Natural killer cell (primary cell): ENCODE results near the gene TACC2. TPM values are rescaled to one million over a fixed set of nuclear protein-coding genes. Genes with fewer than 3 reads are reported as not detected.

Source experiments
- ATAC-seq, 3 donors: fragments of 150-1000 bp in 2 of 3; fragments of 200-7000 bp in 1 of 3; cut with Tn5 transposase; 1 replicate in 1 of 3; 2 replicates in 2 of 3; pipeline ENCODE4 v1.10.0; 2021; ENCODE audit warnings: mild to moderate bottlenecking in 2 of 3, moderate library complexity in 2 of 3
- DNase-seq, 2 donors: peaks; one replicate each; pipeline versions ENCODE4 v3.0.0 to v3.0.0-alpha.2; 2013 to 2021; ENCODE audit warnings: mixed read lengths in 1 of 2
- H3K27ac ChIP-seq: one replicate; pipeline ENCODE4 v1.5.1; 2013; ENCODE audit warnings: mild to moderate bottlenecking, low read length
- H3K27me3 ChIP-seq: one replicate; pipeline ENCODE4 v1.6.1; 2013; ENCODE audit warnings: low read length; ENCODE audit not compliant: control insufficient read depth, insufficient read depth
- H3K36me3 ChIP-seq: one replicate; pipeline ENCODE4 v1.6.1; 2013; ENCODE audit warnings: low read length; ENCODE audit not compliant: control insufficient read depth, insufficient read depth
- H3K4me1 ChIP-seq: one replicate; pipeline ENCODE4 v1.6.1; 2013; ENCODE audit warnings: low read length; ENCODE audit not compliant: control insufficient read depth, insufficient read depth
- H3K4me3 ChIP-seq: one replicate; pipeline ENCODE4 v1.5.1; 2013; ENCODE audit warnings: low read length
- H3K9me3 ChIP-seq: one replicate; pipeline ENCODE4 v1.6.1; 2013; ENCODE audit warnings: low read length; ENCODE audit not compliant: control insufficient read depth, insufficient read depth
- H3K27ac Mint-ChIP-seq, 2 donors: one replicate each; pipeline ENCODE4 v1.8.0; 2022; ENCODE audit warnings: mild to moderate bottlenecking in 2 of 2, mixed read lengths in 2 of 2, moderate library complexity in 1 of 2
- H3K27me3 Mint-ChIP-seq, 2 donors: one replicate each; pipeline ENCODE4 v1.8.0; 2022; ENCODE audit warnings: low read depth in 2 of 2, mixed read lengths in 2 of 2
- H3K36me3 Mint-ChIP-seq: one replicate; pipeline ENCODE4 v1.8.0; 2022; ENCODE audit warnings: mixed read lengths
- H3K4me1 Mint-ChIP-seq, 2 donors: one replicate each; pipeline ENCODE4 v1.8.0; 2022; ENCODE audit warnings: mixed read lengths in 2 of 2
- H3K4me3 Mint-ChIP-seq: one replicate; pipeline ENCODE4 v1.8.0; 2022; ENCODE audit warnings: mild to moderate bottlenecking, moderate library complexity, mixed read lengths
- H3K9me3 Mint-ChIP-seq, 2 donors: one replicate each; pipeline ENCODE4 v1.8.0; 2022; ENCODE audit warnings: mixed read lengths in 2 of 2
- WGBS: methylation state at CpG from one replicate; pipeline ENCODE4 v1.1.7; 2013; ENCODE audit warnings: missing lambda C conversion rate; ENCODE audit not compliant: insufficient coverage; 5-methylcytosine and 5-hydroxymethylcytosine counted together
- intact Hi-C: fragments of 100-400 bp; cut with micrococcal nuclease; formaldehyde crosslinking; loops from one replicate; pipeline ENCODE4 v1.14.2; 2022
- total RNA-seq, 4 donors: library from RNA; stranded (reverse); fragments of 120-200 nt in 1 of 4; gene quantifications; one replicate each; pipeline versions ENCODE4 v1.2.3 to v1.2.4, GENCODE V29; 2013 to 2022
- TF ChIP-seq, protein P1 (sequence below): fragments of 200-600 bp; IDR thresholded peaks from one replicate; pipeline ENCODE4 v1.8.0; 2022; ENCODE audit warnings: antibody characterized with exemption

Gene TACC2
- total RNA-seq, 3 donors from 2014 or later (not counting 1 experiment from before 2014, with no cell fraction given) = not detected

- H3K4me3 ChIP-seq = no peak overlapping the region
- no peaks in the 10 kb centered on the region for H3K36me3 Mint-ChIP-seq
- no peaks in the 10 kb centered on the region for H3K36me3 ChIP-seq
- H3K4me3 Mint-ChIP-seq = no peak overlapping the region
- H3K27ac ChIP-seq = no peak overlapping the region
- no peak overlapping the region for H3K27ac Mint-ChIP-seq
- no peaks in the 10 kb centered on the region for H3K9me3 Mint-ChIP-seq
- peaks cover 23 to 38% of the 10 kb centered on the region in 2 donors for H3K27me3 Mint-ChIP-seq
- H3K4me1 ChIP-seq = no peaks in the 10 kb centered on the region
- no peaks in the 10 kb centered on the region for H3K27me3 ChIP-seq
- ATAC-seq (peak in 1 of 3 donors; percentile 51), DNase-seq (peak in 1 of 2 donors; percentile 17)
- WGBS = 23% methylated on average over 9 of the region's 9 CpGs
- peaks cover 5 to 6% of the 10 kb centered on the region in 2 donors for H3K4me1 Mint-ChIP-seq
- TF ChIP-seq, protein P1, sequence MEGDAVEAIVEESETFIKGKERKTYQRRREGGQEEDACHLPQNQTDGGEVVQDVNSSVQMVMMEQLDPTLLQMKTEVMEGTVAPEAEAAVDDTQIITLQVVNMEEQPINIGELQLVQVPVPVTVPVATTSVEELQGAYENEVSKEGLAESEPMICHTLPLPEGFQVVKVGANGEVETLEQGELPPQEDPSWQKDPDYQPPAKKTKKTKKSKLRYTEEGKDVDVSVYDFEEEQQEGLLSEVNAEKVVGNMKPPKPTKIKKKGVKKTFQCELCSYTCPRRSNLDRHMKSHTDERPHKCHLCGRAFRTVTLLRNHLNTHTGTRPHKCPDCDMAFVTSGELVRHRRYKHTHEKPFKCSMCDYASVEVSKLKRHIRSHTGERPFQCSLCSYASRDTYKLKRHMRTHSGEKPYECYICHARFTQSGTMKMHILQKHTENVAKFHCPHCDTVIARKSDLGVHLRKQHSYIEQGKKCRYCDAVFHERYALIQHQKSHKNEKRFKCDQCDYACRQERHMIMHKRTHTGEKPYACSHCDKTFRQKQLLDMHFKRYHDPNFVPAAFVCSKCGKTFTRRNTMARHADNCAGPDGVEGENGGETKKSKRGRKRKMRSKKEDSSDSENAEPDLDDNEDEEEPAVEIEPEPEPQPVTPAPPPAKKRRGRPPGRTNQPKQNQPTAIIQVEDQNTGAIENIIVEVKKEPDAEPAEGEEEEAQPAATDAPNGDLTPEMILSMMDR = peak; percentile 20
- H3K9me3 ChIP-seq = no peaks in the 10 kb centered on the region
- intact Hi-C loops = no loop called here
These were observed 290.8 kb downstream of the TACC2 start for GRCh38 chr10:122279725-122280141.

DNA sequence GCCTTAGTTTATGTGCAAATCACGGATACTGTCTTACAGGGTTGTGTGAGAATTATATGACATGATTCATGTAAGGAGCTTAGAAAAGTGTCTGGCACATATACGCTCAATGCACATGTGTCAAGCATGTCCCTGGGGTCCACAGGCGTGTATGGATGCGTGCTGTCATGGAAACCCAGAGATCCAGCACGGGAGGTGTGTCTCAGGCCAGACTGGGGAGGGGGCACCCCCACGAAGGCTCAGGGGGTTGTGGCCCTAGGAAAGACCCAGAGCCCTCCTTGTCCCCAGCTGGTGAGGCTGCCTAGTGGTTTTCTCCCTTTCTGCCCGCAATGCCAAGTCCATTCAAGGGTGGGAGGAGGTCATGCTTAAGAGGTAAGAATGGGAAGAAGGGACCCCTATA is 291.2 kb downstream of the TACC2 start:
- no peaks in the 10 kb centered on the region for H3K36me3 ChIP-seq
- 67% methylated on average over 6 of the region's 7 CpGs for WGBS
- H3K9me3 ChIP-seq = no peaks in the 10 kb centered on the region
- no peak overlapping the region for H3K4me3 ChIP-seq
- intact Hi-C loops = no loop called here
- H3K27me3 ChIP-seq = no peaks in the 10 kb centered on the region
- Mint-ChIP-seq H3K27ac (no peak overlapping the region), H3K27me3 (peaks cover 23 to 38% of the 10 kb centered on the region in 2 donors), H3K9me3 (no peaks in the 10 kb centered on the region), H3K36me3 (no peaks in the 10 kb centered on the region), H3K4me1 (peaks cover 5 to 6% of the 10 kb centered on the region in 2 donors), H3K4me3 (no peak overlapping the region)
- H3K27ac ChIP-seq = no peak overlapping the region
- DNase-seq = no peak
- ATAC-seq = no peak
- no peaks in the 10 kb centered on the region for H3K4me1 ChIP-seq
- TF ChIP-seq, protein P1 = no peak

GRCh38 chr10:122281018-122281626 is 292.2 kb downstream of the TACC2 start:
- intact Hi-C loops = no loop called here
- Mint-ChIP-seq H3K36me3 (no peaks in the 10 kb centered on the region), H3K27ac (no peak overlapping the region), H3K4me3 (no peak overlapping the region), H3K27me3 (peaks cover 23 to 38% of the 10 kb centered on the region in 2 donors), H3K9me3 (no peaks in the 10 kb centered on the region), H3K4me1 (peaks cover 5 to 6% of the 10 kb centered on the region in 2 donors)
- Histone ChIP-seq H3K4me3 (no peak overlapping the region), H3K27me3 (no peaks in the 10 kb centered on the region), H3K4me1 (no peaks in the 10 kb centered on the region), H3K36me3 (no peaks in the 10 kb centered on the region), H3K9me3 (no peaks in the 10 kb centered on the region), H3K27ac (no peak overlapping the region)
- DNase-seq (no peak), ATAC-seq (no peak)
- WGBS = 94% methylated on average over 7 of the region's 7 CpGs
- TF ChIP-seq, protein P1 = no peak

DNA sequence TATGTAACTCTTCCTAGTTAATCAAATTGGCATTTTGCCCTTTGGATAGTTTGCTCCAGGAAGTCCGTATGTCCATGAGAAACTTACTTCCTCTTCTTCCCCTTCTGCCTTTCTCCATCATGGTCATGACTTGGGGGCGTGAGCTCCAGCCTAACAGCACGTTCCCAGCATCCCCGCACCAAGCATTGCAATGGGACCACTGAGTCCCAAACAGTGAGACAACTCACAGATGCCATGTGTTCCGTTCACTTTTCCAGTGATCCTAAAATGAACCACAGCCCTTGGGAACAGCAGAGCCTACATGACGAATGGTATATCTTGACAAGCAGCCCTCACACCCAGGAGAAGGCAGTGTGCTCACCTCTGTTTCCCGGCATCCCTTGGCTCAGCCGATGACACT is 292.8 kb downstream of the TACC2 start:
- intact Hi-C loops = no loop called here
- Histone ChIP-seq H3K27me3 (no peaks in the 10 kb centered on the region), H3K27ac (no peak overlapping the region), H3K4me1 (no peaks in the 10 kb centered on the region), H3K36me3 (no peaks in the 10 kb centered on the region), H3K9me3 (no peaks in the 10 kb centered on the region), H3K4me3 (no peak overlapping the region)
- no peaks in the 10 kb centered on the region for H3K9me3 Mint-ChIP-seq
- peaks cover 25 to 38% of the 10 kb centered on the region in 2 donors for H3K27me3 Mint-ChIP-seq
- no peaks in the 10 kb centered on the region for H3K36me3 Mint-ChIP-seq
- TF ChIP-seq, protein P1 = no peak
- ATAC-seq = no peak
- no peak overlapping the region for H3K27ac Mint-ChIP-seq
- DNase-seq = no peak
- peaks cover 6 to 8% of the 10 kb centered on the region in 2 donors for H3K4me1 Mint-ChIP-seq
- 90% methylated on average over 8 of the region's 8 CpGs for WGBS
- no peak overlapping the region for H3K4me3 Mint-ChIP-seq
